Measurements from ENCODE around the gene KLHDC4.

The KLHDC4 gene

GRCh38 chr16:87735270-87736007 is 30.3 kb downstream of the KLHDC4 start:
- Histone ChIP-seq H3K27ac (no peak overlapping the region), H3K4me3 (ENCODE audit: low read depth, low read length) (no peak overlapping the region), H3K9me3 (ENCODE audit: severe bottlenecking) (no peaks in the 10 kb centered on the region), H3K36me3 (no peaks in the 10 kb centered on the region), H3K27me3 (ENCODE audit: insufficient read depth, low read depth, severe bottlenecking) (no peaks in the 10 kb centered on the region)
- DNase-seq = no peak
- TF ChIP-seq, protein P1, sequence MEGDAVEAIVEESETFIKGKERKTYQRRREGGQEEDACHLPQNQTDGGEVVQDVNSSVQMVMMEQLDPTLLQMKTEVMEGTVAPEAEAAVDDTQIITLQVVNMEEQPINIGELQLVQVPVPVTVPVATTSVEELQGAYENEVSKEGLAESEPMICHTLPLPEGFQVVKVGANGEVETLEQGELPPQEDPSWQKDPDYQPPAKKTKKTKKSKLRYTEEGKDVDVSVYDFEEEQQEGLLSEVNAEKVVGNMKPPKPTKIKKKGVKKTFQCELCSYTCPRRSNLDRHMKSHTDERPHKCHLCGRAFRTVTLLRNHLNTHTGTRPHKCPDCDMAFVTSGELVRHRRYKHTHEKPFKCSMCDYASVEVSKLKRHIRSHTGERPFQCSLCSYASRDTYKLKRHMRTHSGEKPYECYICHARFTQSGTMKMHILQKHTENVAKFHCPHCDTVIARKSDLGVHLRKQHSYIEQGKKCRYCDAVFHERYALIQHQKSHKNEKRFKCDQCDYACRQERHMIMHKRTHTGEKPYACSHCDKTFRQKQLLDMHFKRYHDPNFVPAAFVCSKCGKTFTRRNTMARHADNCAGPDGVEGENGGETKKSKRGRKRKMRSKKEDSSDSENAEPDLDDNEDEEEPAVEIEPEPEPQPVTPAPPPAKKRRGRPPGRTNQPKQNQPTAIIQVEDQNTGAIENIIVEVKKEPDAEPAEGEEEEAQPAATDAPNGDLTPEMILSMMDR (IDR thresholded peaks at IDR 0.05; ENCODE audit: low read depth, low read length) = no peak

- Histone ChIP-seq H3K27ac (no peak overlapping the region), H3K27me3 (ENCODE audit: insufficient read depth, low read depth, severe bottlenecking) (no peaks in the 10 kb centered on the region), H3K4me3 (ENCODE audit: low read depth, low read length) (no peak overlapping the region), H3K36me3 (no peaks in the 10 kb centered on the region), H3K9me3 (ENCODE audit: severe bottlenecking) (no peaks in the 10 kb centered on the region)
- TF ChIP-seq, protein P1 (IDR thresholded peaks at IDR 0.05; ENCODE audit: low read depth, low read length) = no peak
- no peak for DNase-seq
Measured at GRCh38 chr16:87734644-87735043, 31.1 kb downstream of the KLHDC4 start.

GRCh38 chr16:87733190-87733589 is 32.6 kb downstream of the KLHDC4 start:
- H3K36me3 ChIP-seq = no peaks in the 10 kb centered on the region
- no peak for DNase-seq
- H3K27me3 ChIP-seq (ENCODE audit: insufficient read depth, low read depth, severe bottlenecking) = no peaks in the 10 kb centered on the region
- TF ChIP-seq, protein P1 (IDR thresholded peaks at IDR 0.05; ENCODE audit: low read depth, low read length) = no peak
- no peaks in the 10 kb centered on the region for H3K9me3 ChIP-seq (ENCODE audit: severe bottlenecking)
- no peak overlapping the region for H3K4me3 ChIP-seq (ENCODE audit: low read depth, low read length)
- no peak overlapping the region for H3K27ac ChIP-seq

DNA sequence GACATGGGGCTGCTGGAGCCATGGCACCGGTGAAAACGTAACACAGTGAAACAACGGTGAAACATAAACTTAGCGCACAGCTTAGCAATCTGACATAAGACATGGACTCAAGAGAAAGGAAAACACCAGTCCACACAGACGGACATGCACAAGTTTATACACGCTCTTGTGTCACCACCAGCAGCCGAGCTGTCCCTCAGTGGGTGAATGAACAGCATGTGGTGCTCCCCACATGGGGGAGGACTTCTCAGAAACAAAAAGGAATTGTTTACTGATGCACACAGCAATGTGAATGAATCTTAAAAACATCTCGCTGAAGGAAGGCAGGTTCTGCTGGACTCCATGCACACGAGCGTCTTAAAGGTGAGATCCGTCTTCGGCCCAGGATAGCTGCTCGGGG is 34.2 kb downstream of the KLHDC4 start:
- no peak overlapping the region for H3K27ac ChIP-seq
- no peaks in the 10 kb centered on the region for H3K27me3 ChIP-seq (ENCODE audit: insufficient read depth, low read depth, severe bottlenecking)
- no peaks in the 10 kb centered on the region for H3K9me3 ChIP-seq (ENCODE audit: severe bottlenecking)
- DNase-seq = no peak
- no peaks in the 10 kb centered on the region for H3K36me3 ChIP-seq
- TF ChIP-seq, protein P1 (IDR thresholded peaks at IDR 0.05; ENCODE audit: low read depth, low read length) = no peak
- H3K4me3 ChIP-seq (ENCODE audit: low read depth, low read length) = no peak overlapping the region

DNA sequence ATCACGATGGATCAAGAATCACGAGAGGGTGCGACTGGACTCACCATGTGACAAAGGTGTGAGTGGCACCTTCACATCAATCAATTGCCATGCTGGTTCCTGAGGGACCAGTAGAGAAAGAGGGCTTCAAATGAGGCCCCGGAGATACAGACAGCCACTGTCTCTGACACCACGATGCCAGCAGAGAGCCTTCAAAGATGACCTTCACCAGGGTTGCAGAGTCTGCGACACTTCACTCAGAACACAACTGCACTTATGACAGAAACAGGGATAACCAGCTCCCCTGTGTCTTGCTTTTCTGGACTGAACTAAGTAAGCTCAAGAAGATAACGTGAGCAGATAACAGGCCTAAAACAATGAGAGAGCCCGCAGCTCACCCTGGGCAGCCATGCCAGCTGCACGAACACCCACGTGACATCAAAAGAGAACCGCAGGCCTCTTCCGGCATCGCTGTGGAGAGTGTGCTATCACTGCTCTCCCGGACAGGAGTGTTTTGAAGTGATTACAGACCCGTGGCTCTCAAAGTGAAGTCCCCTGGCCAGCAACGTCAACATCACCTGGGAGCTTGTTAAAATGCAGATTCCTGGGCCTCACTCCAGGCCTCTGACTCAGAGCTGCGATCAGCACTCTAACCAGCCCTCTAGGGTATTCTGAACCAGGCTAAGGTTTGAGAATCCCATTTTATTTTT is 36.4 kb downstream of the KLHDC4 start:
- no peak for DNase-seq
- TF ChIP-seq, protein P1 (IDR thresholded peaks at IDR 0.05; ENCODE audit: low read depth, low read length) = no peak
- no peaks in the 10 kb centered on the region for H3K27me3 ChIP-seq (ENCODE audit: insufficient read depth, low read depth, severe bottlenecking)
- no peaks in the 10 kb centered on the region for H3K36me3 ChIP-seq
- H3K27ac ChIP-seq = no peak overlapping the region
- no peaks in the 10 kb centered on the region for H3K9me3 ChIP-seq (ENCODE audit: severe bottlenecking)
- no peak overlapping the region for H3K4me3 ChIP-seq (ENCODE audit: low read depth, low read length)
